ENCODE data around the gene BLACAT1.

Gene BLACAT1

GRCh38 chr1:205456868-205457745 lies 1.3 kb upstream of the BLACAT1 start:
- no peak for DNase-seq (ENCODE audit: low read depth, low spot score)

GRCh38 chr1:205456383-205456867 lies 580 bp upstream of the BLACAT1 start:
- DNase-seq (ENCODE audit: low read depth, low spot score) = no peak

- DNase-seq (ENCODE audit: low read depth, low spot score) = no peak
These were observed 926 bp downstream of the BLACAT1 start for GRCh38 chr1:205454903-205455335.

GRCh38 chr1:205453466-205453865 lies 2.4 kb downstream of the BLACAT1 start:
- no peak for DNase-seq (ENCODE audit: low read depth, low spot score)

- DNase-seq (ENCODE audit: low read depth, low spot score) = no peak
These were observed 2.9 kb downstream of the BLACAT1 start for GRCh38 chr1:205452933-205453332.

- DNase-seq (ENCODE audit: low read depth, low spot score) = no peak
These were observed 3.5 kb downstream of the BLACAT1 start for GRCh38 chr1:205452364-205452763.

GRCh38 chr1:205451759-205452164 lies 4.1 kb downstream of the BLACAT1 start:
- DNase-seq (ENCODE audit: low read depth, low spot score) = no peak

- DNase-seq (ENCODE audit: low read depth, low spot score) = no peak
These were observed 4.6 kb downstream of the BLACAT1 start for GRCh38 chr1:205451202-205451601.

GRCh38 chr1:205450448-205450847 lies 5.4 kb downstream of the BLACAT1 start:
- no peak for DNase-seq (ENCODE audit: low read depth, low spot score)

- peak; percentile 79 for DNase-seq (ENCODE audit: low read depth, low spot score)
These were observed 5.9 kb downstream of the BLACAT1 start for GRCh38 chr1:205449750-205450443.

GRCh38 chr1:205449254-205449749 lies 6.5 kb downstream of the BLACAT1 start:
- no peak for DNase-seq (ENCODE audit: low read depth, low spot score)

- no peak for DNase-seq (ENCODE audit: low read depth, low spot score)
These were observed 7.1 kb downstream of the BLACAT1 start for GRCh38 chr1:205448540-205449253.

GRCh38 chr1:205447457-205448341 lies 8.1 kb downstream of the BLACAT1 start:
- no peak for DNase-seq (ENCODE audit: low read depth, low spot score)

GRCh38 chr1:205446828-205447227 lies 9.0 kb downstream of the BLACAT1 start:
- no peak for DNase-seq (ENCODE audit: low read depth, low spot score)

- DNase-seq (ENCODE audit: low read depth, low spot score) = no peak
These were observed 10.3 kb downstream of the BLACAT1 start for GRCh38 chr1:205445646-205445935.

- DNase-seq (ENCODE audit: low read depth, low spot score) = peak; percentile 91
These were observed 10.8 kb downstream of the BLACAT1 start for GRCh38 chr1:205444931-205445645.

GRCh38 chr1:205444300-205444930 lies 11.4 kb downstream of the BLACAT1 start:
- DNase-seq (ENCODE audit: low read depth, low spot score) = no peak

- DNase-seq (ENCODE audit: low read depth, low spot score) = no peak
These were observed 12.1 kb downstream of the BLACAT1 start for GRCh38 chr1:205443585-205444299.

GRCh38 chr1:205442051-205442725 lies 13.7 kb downstream of the BLACAT1 start:
- no peak for DNase-seq (ENCODE audit: low read depth, low spot score)

Measured in astrocyte of the hippocampus (primary cell).